NCI-H446 (cell line): ENCODE results near the gene CELF5.
"Not testable (repeated sequence)": the region's sequence is repeated elsewhere in the genome, so short reads cannot be mapped to it uniquely, and the experiment has no call there.

Experiments
- DNase-seq, 2 experiments: peaks; one replicate each; lab custom pipeline; 2025; lab: John Stamatoyannopoulos, UW

Gene CELF5

GRCh38 chr19:3274245-3274941 is 49.9 kb downstream of the CELF5 start:
- DNase-seq: no peak

GRCh38 chr19:3274942-3275582 is 50.6 kb downstream of the CELF5 start:
- DNase-seq: peak in 1 of 2 experiments; percentile 46

- DNase-seq: peak; percentile 75 to 91
These were observed 51.3 kb downstream of the CELF5 start for GRCh38 chr19:3275583-3276340.

- peak in 1 of 2 experiments; percentile 51 for DNase-seq
These were observed 51.9 kb downstream of the CELF5 start for GRCh38 chr19:3276341-3276799.

- no peak for DNase-seq
These were observed 53.2 kb downstream of the CELF5 start for GRCh38 chr19:3277649-3278048.

- no peak for DNase-seq
These were observed 53.8 kb downstream of the CELF5 start for GRCh38 chr19:3278294-3278693.

- DNase-seq: no peak
These were observed 54.3 kb downstream of the CELF5 start for GRCh38 chr19:3278749-3279148.

- no peak for DNase-seq
These were observed 54.8 kb downstream of the CELF5 start for GRCh38 chr19:3279306-3279705.

GRCh38 chr19:3281026-3281425 is 56.6 kb downstream of the CELF5 start:
- DNase-seq: no peak

- no peak for DNase-seq
These were observed 57.7 kb downstream of the CELF5 start for GRCh38 chr19:3282155-3282554.

- no peak for DNase-seq
These were observed 58.1 kb downstream of the CELF5 start for GRCh38 chr19:3282564-3282963.

- DNase-seq: no peak
These were observed 58.8 kb downstream of the CELF5 start for GRCh38 chr19:3283246-3283751.

GRCh38 chr19:3283886-3284657 is 59.6 kb downstream of the CELF5 start:
- DNase-seq: no peak

GRCh38 chr19:3284759-3285646 is 60.5 kb downstream of the CELF5 start:
- peak in 1 of 2 experiments; percentile 49 for DNase-seq

GRCh38 chr19:3285647-3286176 is 61.3 kb downstream of the CELF5 start:
- no peak for DNase-seq

- DNase-seq: no peak
These were observed 63.4 kb downstream of the CELF5 start for GRCh38 chr19:3287814-3288213.

GRCh38 chr19:3288437-3288836 is 64.0 kb downstream of the CELF5 start:
- not testable (repeated sequence) for DNase-seq

GRCh38 chr19:3289971-3290569 is 65.6 kb downstream of the CELF5 start:
- no peak for DNase-seq

GRCh38 chr19:3290858-3291257 is 66.4 kb downstream of the CELF5 start:
- DNase-seq: not testable (repeated sequence)

GRCh38 chr19:3291644-3292043 is 67.2 kb downstream of the CELF5 start:
- DNase-seq: no peak
